Lung (tissue), 12 donors: ENCODE data around the gene SAFB2. TPM values are rescaled to one million over a fixed set of nuclear protein-coding genes. Genes with fewer than 3 reads are reported as not detected.

Experiments
- ATAC-seq: fragments of 200-7000 bp; cut with Tn5 transposase; one replicate; pipeline ENCODE4 v1.9.1; 2020; ENCODE audit warnings: moderate number of reproducible peaks; ENCODE audit not compliant: insufficient read depth, low FRiP score
- DNase-seq, 3 donors: peaks; one replicate each; pipeline ENCODE4 v3.0.0-alpha.2; 2013 to 2017
- H3K27ac ChIP-seq, 2 donors: one replicate each; pipeline ENCODE4 v1.5.1; 2013; ENCODE audit warnings: mild to moderate bottlenecking in 2 of 2, moderate library complexity in 2 of 2, control low read depth in 1 of 2, inconsistent platforms in 1 of 2, low read depth in 1 of 2, low read length in 1 of 2
- H3K27me3 ChIP-seq, 3 donors: one replicate each; pipeline ENCODE4 v1.5.1; 2013; ENCODE audit warnings: low read length in 2 of 3; ENCODE audit not compliant: control insufficient read depth in 3 of 3, insufficient read depth in 3 of 3
- H3K36me3 ChIP-seq, 4 donors: one replicate each; pipeline ENCODE4 v1.5.1; 2013; ENCODE audit warnings: low read length in 4 of 4, mild to moderate bottlenecking in 1 of 4, moderate library complexity in 1 of 4; ENCODE audit not compliant: control insufficient read depth in 4 of 4, insufficient read depth in 4 of 4
- H3K4me1 ChIP-seq, 5 donors: one replicate each; pipeline ENCODE4 v1.5.1; 2013; ENCODE audit warnings: low read length in 5 of 5, mild to moderate bottlenecking in 2 of 5, moderate library complexity in 1 of 5; ENCODE audit not compliant: control insufficient read depth in 5 of 5, insufficient read depth in 5 of 5
- H3K4me3 ChIP-seq: one replicate; pipeline ENCODE4 v1.5.1; 2013; ENCODE audit warnings: mild to moderate bottlenecking, control low read depth, moderate library complexity
- H3K9ac ChIP-seq, 2 donors: one replicate each; pipeline ENCODE4 v1.5.1; 2013; ENCODE audit warnings: low read length in 2 of 2, control low read depth in 1 of 2; ENCODE audit not compliant: insufficient read depth in 1 of 2
- H3K9me3 ChIP-seq, 4 donors: one replicate each; pipeline ENCODE4 v1.5.1; 2013; ENCODE audit warnings: low read length in 3 of 4, mild to moderate bottlenecking in 1 of 4, moderate library complexity in 1 of 4; ENCODE audit not compliant: control insufficient read depth in 4 of 4, insufficient read depth in 3 of 4
- WGBS, 2 donors: extraction: QIAGEN DNeasy Blood & Tissue Kit; methylation state at CpG; one replicate each; pipeline ENCODE4 v1.1.7; 2013; 5-methylcytosine and 5-hydroxymethylcytosine counted together
- polyA plus RNA-seq, 2 donors: library from polyadenylated mRNA; stranded (reverse); fragments of 200-250 nt; gene quantifications; one replicate each; pipeline ENCODE4 v1.2.1, GENCODE V29; 2013
- total RNA-seq, 2 donors: library from RNA; depleted of rRNA in 1 of 2; stranded (reverse); fragments of >200 nt in 1 of 2; gene quantifications; one replicate each; pipeline ENCODE4 v1.2.1, GENCODE V29; 2014 to 2021
- TF ChIP-seq, protein P1 (sequence below): IDR thresholded peaks from 2 replicates; pipeline ENCODE4 v1.5.1; 2012; ENCODE audit warnings: mild to moderate bottlenecking; ENCODE audit errors: control extremely low read depth, extremely low read depth
- donor health status: control.
- donor health status: control.
- donor health status: Bipolar disorder and iron deficiency.
- donor health status: healthy.
- donor health status: DM: yes; HTN: yes; CAD: no.

SAFB2 gene
- total and polyA plus RNA-seq, 4 donors, result 39.7 to 88.6 (median 68.5) TPM

DNA sequence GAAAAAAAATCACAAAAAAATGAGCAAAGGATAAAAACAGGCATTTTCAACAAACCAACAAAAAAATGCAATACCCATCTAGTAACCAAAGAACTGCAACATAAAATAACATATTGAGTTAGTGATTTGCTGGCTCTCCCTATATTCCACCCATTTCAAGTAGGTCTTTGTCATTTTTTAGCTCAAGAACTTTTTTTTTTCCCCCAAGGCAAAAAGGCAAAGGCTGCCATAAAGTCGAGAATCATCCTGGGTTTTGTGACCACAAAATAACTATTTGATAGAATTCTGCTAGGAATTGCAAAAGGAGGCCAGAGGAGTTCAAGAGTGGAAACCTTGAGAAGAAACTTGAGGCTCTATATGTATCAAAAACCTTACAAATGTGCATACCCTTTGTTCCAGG lies 5.5 kb downstream of the SAFB2 start:
- DNase-seq (no peak), ATAC-seq (no peak)
- H3K9ac ChIP-seq, result no peak overlapping the region
- WGBS, 2 donors, result 81 to 85% methylated on average over 1 of the region's 1 CpG
- peaks cover 2 to 19% (median 12%) of the 10 kb centered on the region in 5 donors for H3K4me1 ChIP-seq
- no peaks in the 10 kb centered on the region for H3K9me3 ChIP-seq
- no peak overlapping the region for H3K4me3 ChIP-seq
- TF ChIP-seq, protein P1, sequence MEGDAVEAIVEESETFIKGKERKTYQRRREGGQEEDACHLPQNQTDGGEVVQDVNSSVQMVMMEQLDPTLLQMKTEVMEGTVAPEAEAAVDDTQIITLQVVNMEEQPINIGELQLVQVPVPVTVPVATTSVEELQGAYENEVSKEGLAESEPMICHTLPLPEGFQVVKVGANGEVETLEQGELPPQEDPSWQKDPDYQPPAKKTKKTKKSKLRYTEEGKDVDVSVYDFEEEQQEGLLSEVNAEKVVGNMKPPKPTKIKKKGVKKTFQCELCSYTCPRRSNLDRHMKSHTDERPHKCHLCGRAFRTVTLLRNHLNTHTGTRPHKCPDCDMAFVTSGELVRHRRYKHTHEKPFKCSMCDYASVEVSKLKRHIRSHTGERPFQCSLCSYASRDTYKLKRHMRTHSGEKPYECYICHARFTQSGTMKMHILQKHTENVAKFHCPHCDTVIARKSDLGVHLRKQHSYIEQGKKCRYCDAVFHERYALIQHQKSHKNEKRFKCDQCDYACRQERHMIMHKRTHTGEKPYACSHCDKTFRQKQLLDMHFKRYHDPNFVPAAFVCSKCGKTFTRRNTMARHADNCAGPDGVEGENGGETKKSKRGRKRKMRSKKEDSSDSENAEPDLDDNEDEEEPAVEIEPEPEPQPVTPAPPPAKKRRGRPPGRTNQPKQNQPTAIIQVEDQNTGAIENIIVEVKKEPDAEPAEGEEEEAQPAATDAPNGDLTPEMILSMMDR, result no peak
- no peak overlapping the region for H3K27ac ChIP-seq
- H3K27me3 ChIP-seq, result no peaks in the 10 kb centered on the region
- H3K36me3 ChIP-seq, result peaks cover 32 to 55% (median 47%) of the 10 kb centered on the region in 4 donors

DNA sequence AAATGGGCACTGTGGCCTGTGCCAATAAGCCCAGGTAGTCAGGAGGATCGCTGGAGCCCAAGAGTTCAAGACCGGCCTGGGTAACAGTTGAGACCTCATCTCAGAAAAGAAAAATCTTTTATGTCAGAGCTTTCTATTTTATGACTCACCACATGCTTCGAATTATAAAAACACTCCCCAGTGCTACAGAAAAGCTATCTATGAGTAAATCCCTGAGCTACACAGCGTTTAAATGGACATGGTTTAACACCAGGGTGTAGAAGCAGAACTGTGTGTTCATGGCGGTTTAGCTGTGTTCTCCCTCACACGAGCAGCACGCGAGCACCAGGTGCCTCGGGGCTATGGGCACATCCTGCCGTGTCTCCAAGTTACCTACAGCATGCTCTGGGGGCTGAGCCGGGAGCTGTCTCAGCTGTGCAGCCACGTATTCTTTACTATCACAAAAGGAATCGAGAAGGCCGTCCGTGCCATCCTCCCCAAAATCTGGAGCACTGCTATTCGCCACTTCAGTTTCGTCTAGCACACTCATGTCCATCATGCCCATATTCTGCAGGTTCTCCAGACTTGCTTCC lies 6.7 kb downstream of the SAFB2 start:
- WGBS, 2 donors, result 94 to 98% methylated on average over 17 of the region's 17 CpGs
- no peaks in the 10 kb centered on the region for H3K27me3 ChIP-seq
- H3K27ac ChIP-seq, result no peak overlapping the region
- no peak overlapping the region for H3K9ac ChIP-seq
- no peak for DNase-seq
- H3K36me3 ChIP-seq, result peaks cover 37 to 53% (median 49%) of the 10 kb centered on the region in 4 donors
- TF ChIP-seq, protein P1, result no peak
- H3K4me1 ChIP-seq, result peaks cover 0 to 16% (median 4%) of the 10 kb centered on the region in 5 donors
- no peak for ATAC-seq
- no peaks in the 10 kb centered on the region for H3K9me3 ChIP-seq
- H3K4me3 ChIP-seq, result no peak overlapping the region

DNA sequence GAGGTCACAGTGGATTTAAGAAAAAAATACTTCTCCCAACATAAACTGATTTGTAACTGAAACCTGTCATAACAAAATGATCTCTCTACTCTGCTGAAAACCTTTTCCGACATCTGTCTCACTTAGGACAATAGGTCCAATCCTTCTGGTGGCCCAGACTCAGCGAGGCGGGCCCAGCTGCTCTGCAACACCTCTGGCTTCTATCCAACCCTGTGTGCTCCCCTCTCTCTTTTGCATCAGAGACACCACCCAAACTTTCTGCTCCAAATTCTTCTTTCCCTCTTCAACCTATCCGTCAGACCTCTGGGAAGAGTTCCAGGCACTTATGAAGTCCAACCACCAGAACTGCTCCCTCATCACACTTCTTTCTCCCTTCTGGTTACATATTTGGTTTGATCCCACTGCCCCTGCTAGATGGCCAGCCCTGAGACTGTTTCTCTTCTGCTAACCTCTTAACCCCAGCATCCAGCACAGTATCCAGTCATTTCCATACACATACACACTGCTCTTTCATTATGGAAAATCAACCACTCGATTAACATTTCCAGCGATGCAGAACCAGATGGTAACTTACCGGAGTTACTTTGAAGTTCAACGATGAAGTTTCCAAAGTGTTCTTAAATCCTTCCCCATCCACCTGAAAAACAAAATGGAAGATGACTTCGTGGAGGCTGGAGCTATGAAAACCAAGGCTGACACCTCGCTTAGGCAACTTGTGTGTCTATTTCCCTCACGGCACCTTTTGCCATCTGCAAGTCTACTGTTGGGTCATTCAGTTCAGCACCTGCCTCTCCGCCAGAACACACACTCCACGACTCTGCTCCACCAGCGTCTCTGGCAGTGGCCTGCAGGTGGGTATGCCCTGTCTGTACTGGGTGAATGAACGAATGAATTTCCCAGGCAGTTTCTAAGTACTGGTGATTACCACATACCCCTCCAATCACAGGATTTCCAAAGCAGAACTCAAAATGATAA lies 9.4 kb downstream of the SAFB2 start:
- DNase-seq, result no peak
- H3K27me3 ChIP-seq, result no peaks in the 10 kb centered on the region
- no peak overlapping the region for H3K9ac ChIP-seq
- ATAC-seq, result no peak
- peaks cover 0 to 2% (median 0%) of the 10 kb centered on the region in 5 donors for H3K4me1 ChIP-seq
- 94 to 96% methylated on average over 15 of the region's 15 CpGs for WGBS, 2 donors
- TF ChIP-seq, protein P1, result no peak
- H3K36me3 ChIP-seq, result peaks cover 37 to 59% (median 57%) of the 10 kb centered on the region in 4 donors
- no peaks in the 10 kb centered on the region for H3K9me3 ChIP-seq
- no peak overlapping the region for H3K4me3 ChIP-seq
- no peak overlapping the region for H3K27ac ChIP-seq
